ENCODE data around the gene PALLD.
"Not testable (repeated sequence)": the region's sequence is repeated elsewhere in the genome, so short reads cannot be mapped to it uniquely, and the experiment has no call there.

The PALLD gene

DNA sequence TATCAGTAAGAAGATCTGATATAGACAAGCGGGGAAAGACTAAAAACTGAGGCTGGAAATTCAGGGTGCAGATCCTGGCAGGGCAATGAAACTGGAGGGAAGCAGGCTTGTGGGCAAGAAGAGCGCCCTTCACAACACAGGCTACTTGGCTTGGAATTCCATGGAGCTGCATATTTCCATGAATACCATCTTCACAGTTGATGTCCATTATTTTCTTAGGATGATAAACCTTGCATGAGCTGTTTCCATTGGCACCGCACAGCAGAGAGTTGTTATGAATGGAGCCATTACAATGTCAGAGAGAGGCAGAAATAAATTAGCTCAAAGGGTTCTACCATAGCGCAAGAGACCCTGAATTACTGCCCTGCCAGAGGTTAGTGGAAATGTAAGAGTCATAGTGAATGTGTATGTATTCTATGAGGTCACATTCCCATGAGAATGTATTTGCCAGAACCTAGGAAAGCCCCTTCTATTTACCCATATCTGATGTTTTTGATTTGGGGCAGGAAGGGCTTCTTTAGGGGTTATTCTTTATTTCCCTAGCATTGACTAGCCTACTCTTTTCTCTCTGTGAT, 215.6 kb downstream of the PALLD start:
- no peak for DNase-seq

DNA sequence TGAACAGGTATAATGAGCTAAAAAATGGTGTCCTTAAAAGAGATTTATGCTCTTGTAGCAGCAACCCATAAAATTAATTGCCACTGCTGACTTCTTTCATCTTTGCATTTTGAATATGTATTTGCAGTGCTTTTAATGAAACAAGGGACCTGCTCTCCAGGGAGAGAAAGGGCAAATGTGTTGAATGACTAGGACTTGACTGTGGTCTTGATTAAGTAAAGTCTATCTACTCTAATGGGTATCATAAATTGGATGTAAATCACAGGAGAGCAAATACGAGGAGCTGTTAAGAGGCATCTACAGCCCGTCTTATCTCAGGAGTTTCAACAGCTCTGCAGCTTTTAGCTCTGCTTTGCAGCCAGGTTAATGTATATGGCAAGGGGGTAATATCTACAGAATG, 216.4 kb downstream of the PALLD start:
- DNase-seq: no peak

DNA sequence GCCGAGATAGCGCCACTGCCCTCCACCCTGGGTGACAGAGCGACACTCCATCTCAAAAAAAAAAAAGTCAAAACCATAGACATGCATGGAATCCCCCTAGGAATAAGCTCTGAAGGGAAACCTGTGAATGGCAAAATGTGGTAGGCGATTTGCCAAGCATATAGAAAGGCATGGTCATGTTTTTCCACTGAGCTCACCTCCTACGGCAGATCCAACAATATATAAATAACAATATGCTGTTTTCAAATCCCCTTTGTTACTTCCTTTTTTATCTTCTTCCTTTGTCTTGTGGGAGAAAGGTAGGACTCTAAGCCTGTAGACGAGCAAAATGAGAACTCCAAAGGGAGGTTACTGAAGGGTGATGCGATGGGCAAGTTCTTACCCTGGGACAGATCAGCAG, 219.0 kb downstream of the PALLD start:
- DNase-seq: no peak

- DNase-seq: no peak
Observed at GRCh38 chr4:168716406-168717129, 219.7 kb downstream of the PALLD start.

DNA sequence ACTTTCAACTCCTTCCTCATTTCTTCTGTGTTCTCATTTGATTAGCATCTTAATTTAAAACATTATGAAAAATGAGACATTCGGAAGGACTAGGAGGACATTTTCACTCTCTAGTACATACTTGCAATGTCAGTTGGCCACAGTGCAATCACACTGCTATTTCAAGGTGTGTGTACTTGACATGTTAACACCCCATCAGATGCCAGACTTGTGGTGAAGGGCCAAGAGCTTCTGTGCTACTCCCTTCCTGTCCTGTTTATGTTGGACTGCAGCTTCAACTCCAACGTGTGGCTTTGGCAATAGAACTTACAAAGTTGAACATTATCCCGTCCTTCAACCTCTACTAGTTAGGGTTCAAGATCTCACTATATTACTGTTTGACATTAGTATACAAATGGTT, 221.0 kb downstream of the PALLD start:
- DNase-seq: no peak

GRCh38 chr4:168719725-168720124, 222.9 kb downstream of the PALLD start:
- no peak for DNase-seq

DNA sequence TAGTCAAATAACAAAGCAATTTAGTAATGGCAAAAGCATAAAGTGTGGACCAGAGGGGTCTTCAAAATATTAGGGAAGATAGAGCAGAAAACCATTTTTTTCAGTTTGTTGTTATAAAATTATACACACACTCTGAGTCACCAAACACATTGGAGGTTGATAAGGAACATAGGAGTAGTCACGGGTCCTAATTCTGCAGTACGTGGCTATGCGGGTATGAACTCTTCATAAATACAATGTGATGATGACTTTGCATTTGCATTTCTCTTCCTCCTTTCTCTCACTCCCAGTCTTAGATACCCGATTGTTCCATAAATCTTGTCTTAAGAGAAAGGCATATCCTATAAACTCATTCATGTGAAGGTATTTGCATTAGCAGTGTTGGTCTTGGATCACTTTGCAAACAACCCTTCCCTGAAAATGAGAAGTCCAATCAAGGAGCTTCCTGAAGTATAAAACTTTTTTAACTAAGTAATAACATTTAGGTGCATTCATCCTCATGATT, 223.6 kb downstream of the PALLD start:
- DNase-seq: no peak

DNA sequence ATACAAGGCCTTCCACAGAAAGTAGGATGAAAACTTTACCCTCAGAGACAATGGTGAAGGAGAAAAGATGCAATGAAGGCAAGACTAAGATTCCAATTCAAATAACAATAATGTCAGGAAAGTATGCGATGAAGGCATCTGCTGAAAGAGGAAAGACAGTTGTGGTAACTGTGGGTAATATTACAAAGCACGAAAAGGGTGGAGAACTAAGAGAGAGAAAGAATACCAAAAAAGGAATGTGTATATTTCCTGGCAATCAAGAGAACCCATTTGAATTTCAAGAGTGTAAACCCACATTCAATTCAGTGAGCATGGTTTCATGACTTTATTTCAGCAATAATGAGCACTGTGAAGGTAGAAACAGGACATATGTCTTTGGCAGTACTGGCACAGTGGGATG, 225.5 kb downstream of the PALLD start:
- no peak for DNase-seq

DNA sequence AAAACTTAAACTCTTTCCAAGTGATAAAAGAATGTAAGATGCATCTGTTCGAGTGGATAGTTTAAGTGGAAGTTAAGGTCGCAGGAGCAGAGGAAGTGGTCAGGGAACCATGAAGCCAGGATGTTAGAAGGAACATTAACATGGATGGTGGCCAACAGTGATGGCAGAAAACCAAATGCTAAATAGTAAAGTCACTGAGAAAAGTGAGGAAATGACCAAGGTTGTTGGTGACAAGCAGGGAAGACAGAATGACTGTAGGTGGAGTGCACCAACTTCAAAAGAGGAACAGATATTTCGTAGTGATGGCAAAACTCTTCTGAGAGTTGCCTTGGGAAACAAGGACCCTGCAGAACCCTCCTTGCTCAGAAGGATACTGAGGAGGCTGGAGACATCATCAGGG, 226.2 kb downstream of the PALLD start:
- no peak for DNase-seq

- no peak for DNase-seq
Observed at GRCh38 chr4:168723569-168723968, 226.7 kb downstream of the PALLD start.

DNA sequence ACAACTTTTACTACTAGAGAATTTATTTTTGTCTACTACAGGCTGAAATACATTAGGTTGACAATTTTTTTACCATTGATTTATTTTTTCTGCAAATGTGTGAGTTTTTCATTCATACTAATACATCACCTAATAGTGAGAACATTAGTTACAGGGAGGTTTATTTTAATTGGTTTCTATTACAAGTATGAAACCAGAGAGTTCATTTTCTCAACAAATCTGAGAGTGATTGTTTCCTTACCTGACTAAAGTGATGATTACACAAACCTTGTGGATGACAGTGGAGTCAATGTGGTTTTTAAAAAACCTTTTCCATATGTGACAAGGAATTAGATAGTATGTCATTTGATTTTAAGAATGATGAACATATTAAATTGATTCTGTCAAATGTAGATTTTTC, 227.4 kb downstream of the PALLD start:
- no peak for DNase-seq

- no peak for DNase-seq
Observed at GRCh38 chr4:168724686-168725411, 228.0 kb downstream of the PALLD start.

DNA sequence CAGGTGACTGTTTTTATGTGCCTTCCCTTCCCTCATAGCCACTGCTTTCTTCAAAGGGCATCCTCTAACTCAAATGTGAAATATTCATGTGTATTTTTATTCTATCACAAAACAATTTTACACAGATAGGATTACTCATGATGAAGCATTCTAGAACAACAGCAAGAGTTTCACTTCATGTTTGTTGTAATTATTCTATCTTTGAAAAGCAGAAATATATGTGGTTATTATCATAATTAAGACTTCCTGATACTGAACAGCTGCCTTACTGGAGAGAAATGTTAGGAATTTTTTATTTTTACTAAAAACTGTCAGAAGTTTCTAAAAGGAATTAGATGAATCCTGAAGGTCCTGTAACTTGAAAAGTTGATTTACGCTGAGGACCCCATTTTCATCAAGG, 229.1 kb downstream of the PALLD start:
- DNase-seq: no peak

DNA sequence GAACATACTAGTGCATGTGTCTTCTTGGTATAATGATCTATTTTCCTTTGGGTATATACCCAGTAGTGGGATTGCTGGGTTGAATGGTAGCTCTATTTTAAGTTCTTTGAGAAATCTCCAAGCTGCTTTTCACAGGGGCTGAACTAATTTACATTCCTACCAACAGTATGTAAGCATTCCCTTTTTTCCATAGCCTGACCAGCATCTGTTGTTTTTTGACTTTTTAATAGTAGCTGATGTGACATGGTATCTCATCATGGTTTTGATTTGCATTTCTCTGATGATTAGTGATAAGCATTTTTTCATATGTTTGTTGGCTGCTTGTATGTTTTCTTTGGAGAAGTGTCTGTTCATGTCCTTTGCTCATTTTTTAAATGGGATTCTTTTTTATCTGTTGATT, 230.3 kb downstream of the PALLD start:
- DNase-seq: not testable (repeated sequence)

DNA sequence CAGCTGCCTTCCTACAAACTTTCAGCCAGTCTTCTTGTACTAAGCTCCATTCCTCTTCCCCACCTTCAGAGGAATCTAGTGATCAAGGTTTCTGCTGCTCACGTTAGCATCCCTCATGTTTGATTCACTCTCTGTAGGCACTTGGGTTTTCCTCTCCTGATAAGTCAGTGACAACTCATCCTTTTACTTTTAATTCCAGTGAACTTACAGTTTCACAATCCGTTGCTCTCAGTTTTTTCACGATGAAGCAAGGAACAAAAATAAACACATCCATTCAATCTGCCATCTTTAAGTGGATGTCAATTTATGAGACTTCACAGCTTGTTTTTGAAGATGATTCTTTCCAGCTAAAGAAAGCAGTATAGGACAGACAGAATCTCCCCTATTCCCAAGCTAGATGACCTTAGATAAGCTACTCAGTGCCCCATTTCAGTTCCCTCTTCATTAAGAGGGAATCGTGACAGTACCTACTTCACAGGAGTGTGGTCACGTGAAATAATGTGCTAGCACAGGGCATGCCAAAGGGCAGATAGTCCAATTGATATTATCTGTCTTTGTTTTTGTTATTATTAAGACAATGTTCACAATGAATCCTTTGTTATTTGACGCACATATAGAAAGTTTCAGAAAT, 234.3 kb downstream of the PALLD start:
- DNase-seq: no peak

GRCh38 chr4:168731706-168732414, 235.0 kb downstream of the PALLD start:
- DNase-seq: no peak

GRCh38 chr4:168732714-168733113, 235.9 kb downstream of the PALLD start:
- DNase-seq: no peak

- no peak for DNase-seq
Observed at GRCh38 chr4:168734703-168735678, 238.1 kb downstream of the PALLD start.

GRCh38 chr4:168735735-168736134, 238.9 kb downstream of the PALLD start:
- DNase-seq: no peak

GRCh38 chr4:168736860-168737805, 240.3 kb downstream of the PALLD start:
- DNase-seq: no peak

DNA sequence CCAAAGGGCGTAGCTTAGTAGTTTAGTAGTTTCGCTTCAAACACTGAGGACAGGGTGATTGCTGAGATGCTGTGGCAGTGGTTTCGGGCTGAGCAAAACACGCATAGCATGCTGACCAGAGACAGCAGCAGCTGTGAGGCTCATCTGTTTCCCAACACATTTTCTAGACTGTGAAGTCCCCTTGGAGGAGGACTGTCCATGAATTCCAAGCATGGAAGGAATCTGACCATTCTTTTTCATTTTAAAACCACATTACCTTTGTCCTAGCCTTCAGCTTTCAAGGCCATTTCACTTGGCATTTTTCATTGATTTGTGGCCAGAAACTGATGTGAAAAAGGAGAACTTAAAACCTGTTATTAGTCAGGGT, 240.9 kb downstream of the PALLD start:
- DNase-seq: no peak

Measured in CD4-positive, alpha-beta T cell treated with Interleukin-15 for 1 hour (primary cell).